CD14-positive monocyte (primary cell): ENCODE measurements around the gene MSH4. TPM values are rescaled to one million over a fixed set of nuclear protein-coding genes. Genes with fewer than 3 reads are reported as not detected.

ENCODE experiments used
- DNase-seq, 3 donors: peaks; one replicate each; pipeline ENCODE4 v3.0.0-alpha.2; 2011 to 2022
- H2AFZ ChIP-seq: 2 replicates; pipeline ENCODE4 v1.6.0; 2012; ENCODE audit warnings: mild to moderate bottlenecking, low read depth, low read length, inconsistent platforms; ENCODE audit not compliant: insufficient read depth, poor library complexity, severe bottlenecking
- H3K27ac ChIP-seq, 2 donors: 1 replicate in 1 of 2; 2 replicates in 1 of 2; pipeline ENCODE4 v1.5.1; 2012 to 2013; ENCODE audit warnings: low read length in 2 of 2, control low read depth in 1 of 2, inconsistent platforms in 1 of 2, low read depth in 1 of 2, mild to moderate bottlenecking in 1 of 2
- H3K27me3 ChIP-seq, 2 donors: one replicate each; pipeline versions ENCODE4 v1.6.0 to v1.6.1; 2011 to 2013; ENCODE audit warnings: low read length in 2 of 2; ENCODE audit not compliant: control insufficient read depth in 2 of 2, insufficient read depth in 2 of 2
- H3K36me3 ChIP-seq, 2 donors: replicated peaks in 1 of 2; 1 replicate in 1 of 2; 2 replicates in 1 of 2; pipeline versions ENCODE4 v1.5.1 to v1.6.1; 2012 to 2013; ENCODE audit warnings: low read length in 2 of 2, control low read depth in 1 of 2, inconsistent platforms in 1 of 2, mild to moderate bottlenecking in 1 of 2; ENCODE audit not compliant: insufficient read depth in 2 of 2, control insufficient read depth in 1 of 2
- H3K4me1 ChIP-seq, 2 donors: 1 replicate in 1 of 2; 2 replicates in 1 of 2; pipeline versions ENCODE4 v1.5.1 to v1.6.1; 2012 to 2013; ENCODE audit warnings: low read length in 2 of 2, control low read depth in 1 of 2, inconsistent platforms in 1 of 2, mild to moderate bottlenecking in 1 of 2, moderate library complexity in 1 of 2; ENCODE audit not compliant: insufficient read depth in 2 of 2, control insufficient read depth in 1 of 2
- H3K4me2 ChIP-seq: replicated peaks from 2 replicates; pipeline ENCODE3; 2012; ENCODE audit warnings: low read length, moderate library complexity, mild to moderate bottlenecking; ENCODE audit not compliant: poor library complexity, severe bottlenecking; ENCODE audit errors: extremely low read depth
- H3K4me3 ChIP-seq, 3 experiments: fragments of 200-600 bp in 1 of 3; sonication (generic) in 1 of 3; replicated peaks in 1 of 3; 1 replicate in 2 of 3; 2 replicates in 1 of 3; pipeline ENCODE4 v1.5.1; 2011 to 2013; ENCODE audit warnings: low read length in 3 of 3, mild to moderate bottlenecking in 3 of 3, control low read depth in 2 of 3, low read depth in 2 of 3, inconsistent platforms in 1 of 3, moderate library complexity in 1 of 3
- H3K79me2 ChIP-seq: 2 replicates; pipeline ENCODE4 v1.6.0; 2012; ENCODE audit warnings: mild to moderate bottlenecking, control low read depth, inconsistent platforms, low read length, moderate library complexity; ENCODE audit not compliant: insufficient read depth
- H3K9ac ChIP-seq: 2 replicates; pipeline ENCODE4 v1.6.0; 2017; ENCODE audit warnings: low read length, mild to moderate bottlenecking; ENCODE audit not compliant: insufficient read depth, poor library complexity, severe bottlenecking
- H3K9me3 ChIP-seq, 2 donors: replicated peaks in 1 of 2; 1 replicate in 1 of 2; 2 replicates in 1 of 2; pipeline versions ENCODE4 v1.5.1 to v1.6.1; 2012 to 2013; ENCODE audit warnings: low read length in 2 of 2, control low read depth in 1 of 2; ENCODE audit not compliant: control insufficient read depth in 1 of 2, insufficient read depth in 1 of 2
- H4K20me1 ChIP-seq: 2 replicates; pipeline ENCODE4 v1.6.0; 2012; ENCODE audit warnings: mild to moderate bottlenecking, low read length, control low read depth, moderate library complexity; ENCODE audit not compliant: insufficient read depth
- H3K27ac Mint-ChIP-seq, 7 donors: one replicate each; pipeline ENCODE4 v1.8.0; 2020; ENCODE audit warnings: mild to moderate bottlenecking in 7 of 7, mixed read lengths in 7 of 7, moderate library complexity in 6 of 7, inconsistent platforms in 2 of 7
- H3K27me3 Mint-ChIP-seq, 3 donors: one replicate each; pipeline ENCODE4 v1.8.0; 2021 to 2022; ENCODE audit warnings: low read depth in 3 of 3, mild to moderate bottlenecking in 3 of 3, mixed read lengths in 3 of 3, moderate library complexity in 3 of 3, inconsistent platforms in 1 of 3
- H3K36me3 Mint-ChIP-seq, 2 donors: one replicate each; pipeline ENCODE4 v1.8.0; 2020; ENCODE audit warnings: mixed read lengths in 2 of 2, inconsistent platforms in 1 of 2, mild to moderate bottlenecking in 1 of 2
- H3K4me1 Mint-ChIP-seq: one replicate; pipeline ENCODE4 v1.8.0; 2020; ENCODE audit warnings: mild to moderate bottlenecking, mixed read lengths
- H3K4me3 Mint-ChIP-seq, 2 donors: one replicate each; pipeline ENCODE4 v1.8.0; 2020; ENCODE audit warnings: mild to moderate bottlenecking in 2 of 2, mixed read lengths in 2 of 2, moderate library complexity in 1 of 2
- H3K9me3 Mint-ChIP-seq, 7 donors: one replicate each; pipeline ENCODE4 v1.8.0; 2020 to 2022; ENCODE audit warnings: mixed read lengths in 7 of 7, mild to moderate bottlenecking in 6 of 7, moderate library complexity in 6 of 7, inconsistent platforms in 2 of 7
- CTCF ChIP-seq: fragments of 200-600 bp; IDR thresholded peaks from one replicate; pipeline ENCODE4 v1.8.0; 2022; ENCODE audit warnings: antibody characterized with exemption, mild to moderate bottlenecking
- WGBS: methylation state at CpG from one replicate; pipeline ENCODE4 v1.1.5; 2013; ENCODE audit warnings: missing lambda C conversion rate; ENCODE audit not compliant: insufficient coverage; 5-methylcytosine and 5-hydroxymethylcytosine counted together
- intact Hi-C, 2 donors: fragments of 100-400 bp; cut with micrococcal nuclease; formaldehyde crosslinking; loops; one replicate each; pipeline versions ENCODE4 v1.15.0 to v1.15.1; 2023
- polyA plus RNA-seq, 3 donors: library from polyadenylated mRNA; depleted of rRNA in 1 of 3; unstranded in 2 of 3; stranded (reverse) in 1 of 3; fragments of 300-500 nt in 2 of 3; fragments of >200 nt in 1 of 3; fragmentation: Illumina TruSeq in 2 of 3; gene quantifications; 1 replicate in 2 of 3; 2 replicates in 1 of 3; pipeline ENCODE4 v1.2.3, GENCODE V29; 2012 to 2021

Gene MSH4
- polyA plus RNA-seq, 3 donors, result 0.07 TPM; not detected in 2

- DNase-seq, result no peak
- WGBS, result no CpG with 5 or more reads among the region's 2 CpGs
- no peak overlapping the region for H3K27ac ChIP-seq
- H3K27me3 ChIP-seq, result no peaks in the 10 kb centered on the region
- no peak overlapping the region for H3K27ac Mint-ChIP-seq
- no peak overlapping the region for H3K4me2 ChIP-seq
- H3K4me1 ChIP-seq, result peaks cover 7 to 16% of the 10 kb centered on the region in 2 donors
- no peak for TF ChIP-seq CTCF
- peaks cover 72% of the 10 kb centered on the region for H4K20me1 ChIP-seq
- H3K4me1 Mint-ChIP-seq, result peaks cover 18% of the 10 kb centered on the region
- intact Hi-C loops, result no loop called here
- H3K36me3 ChIP-seq, result peaks cover 77 to 96% of the 10 kb centered on the region in 2 donors
- no peak overlapping the region for H3K4me3 Mint-ChIP-seq
- peaks cover 71 to 95% of the 10 kb centered on the region in 2 donors for H3K36me3 Mint-ChIP-seq
- no peak overlapping the region for H3K4me3 ChIP-seq
- no peaks in the 10 kb centered on the region for H3K27me3 Mint-ChIP-seq
- H3K9me3 Mint-ChIP-seq, result no peaks in the 10 kb centered on the region
- no peak overlapping the region for H2AFZ ChIP-seq
- H3K9ac ChIP-seq, result no peak overlapping the region
- H3K9me3 ChIP-seq, result no peaks in the 10 kb centered on the region
- H3K79me2 ChIP-seq, result peaks cover 35% of the 10 kb centered on the region
Measured at GRCh38 chr1:75794382-75794781, 2.3 kb upstream of the MSH4 start.

- WGBS, result 100% methylated on average over 2 of the region's 4 CpGs
- Histone ChIP-seq H3K27me3 (no peaks in the 10 kb centered on the region), H3K27ac (no peak overlapping the region), H3K9me3 (no peaks in the 10 kb centered on the region), H3K4me1 (peaks cover 2 to 3% of the 10 kb centered on the region in 2 donors), H2AFZ (no peak overlapping the region), H4K20me1 (peaks cover 59% of the 10 kb centered on the region), H3K4me3 (no peak overlapping the region), H3K4me2 (no peak overlapping the region), H3K79me2 (peaks cover 21% of the 10 kb centered on the region), H3K36me3 (peaks cover 67 to 82% of the 10 kb centered on the region in 2 donors), H3K9ac (no peak overlapping the region)
- TF ChIP-seq CTCF, result no peak
- intact Hi-C loops, result no loop called here
- Mint-ChIP-seq H3K27me3 (no peaks in the 10 kb centered on the region), H3K9me3 (no peaks in the 10 kb centered on the region), H3K36me3 (peaks cover 58 to 82% of the 10 kb centered on the region in 2 donors), H3K4me1 (peaks cover 5% of the 10 kb centered on the region), H3K4me3 (no peak overlapping the region), H3K27ac (no peak overlapping the region)
- DNase-seq, result no peak
Measured at GRCh38 chr1:75795703-75796193, 934 bp upstream of the MSH4 start.
